Liver (tissue), 9 donors: ENCODE data around the gene PLCG2. TPM values are rescaled to one million over a fixed set of nuclear protein-coding genes. Genes with fewer than 3 reads are reported as not detected.

Experiments used
- DNase-seq: peaks from one replicate; pipeline ENCODE4 v3.0.0-alpha.2; 2017; ENCODE audit warnings: low spot score
- H3K27ac ChIP-seq, 2 donors: one replicate each; pipeline ENCODE4 v1.7.0; 2013; ENCODE audit warnings: inconsistent platforms in 2 of 2, low read length in 2 of 2, control low read depth in 1 of 2, low read depth in 1 of 2, mild to moderate bottlenecking in 1 of 2
- H3K27me3 ChIP-seq, 4 donors: one replicate each; pipeline versions ENCODE4 v1.6.1 to v1.7.0; 2013; ENCODE audit warnings: low read length in 3 of 4, inconsistent platforms in 1 of 4, mild to moderate bottlenecking in 1 of 4, moderate library complexity in 1 of 4; ENCODE audit not compliant: control insufficient read depth in 4 of 4, insufficient read depth in 4 of 4
- H3K36me3 ChIP-seq, 4 donors: one replicate each; pipeline versions ENCODE4 v1.6.1 to v1.7.0; 2013; ENCODE audit warnings: low read length in 3 of 4, mild to moderate bottlenecking in 3 of 4, low read depth in 1 of 4, moderate library complexity in 1 of 4; ENCODE audit not compliant: control insufficient read depth in 4 of 4, insufficient read depth in 3 of 4
- H3K4me1 ChIP-seq, 4 donors: one replicate each; pipeline versions ENCODE4 v1.6.1 to v1.7.0; 2013; ENCODE audit warnings: low read length in 3 of 4, mild to moderate bottlenecking in 3 of 4, moderate library complexity in 1 of 4; ENCODE audit not compliant: control insufficient read depth in 4 of 4, insufficient read depth in 4 of 4
- H3K4me3 ChIP-seq, 3 donors: one replicate each; pipeline versions ENCODE4 v1.6.1 to v1.7.0; 2013; ENCODE audit warnings: low read length in 3 of 3, control low read depth in 1 of 3, low read depth in 1 of 3, mild to moderate bottlenecking in 1 of 3
- H3K9ac ChIP-seq, 2 donors: one replicate each; pipeline ENCODE4 v1.7.0; 2013; ENCODE audit warnings: low read length in 2 of 2, mild to moderate bottlenecking in 2 of 2, moderate library complexity in 2 of 2, control low read depth in 1 of 2, low read depth in 1 of 2
- H3K9me3 ChIP-seq, 4 donors: one replicate each; pipeline versions ENCODE4 v1.6.1 to v1.7.0; 2013; ENCODE audit warnings: low read length in 3 of 4; ENCODE audit not compliant: control insufficient read depth in 4 of 4
- ATF3 ChIP-seq: IDR thresholded peaks from 2 replicates; pipeline ENCODE4 v1.6.1; 2016; ENCODE audit warnings: antibody characterized with exemption
- CTCF ChIP-seq: fragments of 150-350 bp; IDR thresholded peaks from 2 replicates; pipeline ENCODE4 v1.5.1; 2017; ENCODE audit warnings: improper control_type of control experiment, low read depth, low read length; ENCODE audit not compliant: missing input control
- EGR1 ChIP-seq, 2 donors: IDR thresholded peaks; 2 replicates each; pipeline ENCODE4 v1.6.1; 2016 to 2018; ENCODE audit warnings: antibody characterized with exemption in 2 of 2, low read depth in 2 of 2
- FOXA1 ChIP-seq: IDR thresholded peaks from 2 replicates; pipeline ENCODE4 v1.6.1; 2016; ENCODE audit warnings: antibody characterized with exemption
- GABPA ChIP-seq, 2 donors: IDR thresholded peaks in 1 of 2; conservative IDR thresholded peaks in 1 of 2; 2 replicates each; pipeline ENCODE4 v1.6.1; 2016; ENCODE audit warnings: antibody characterized with exemption in 2 of 2, mild to moderate bottlenecking in 1 of 2, moderate library complexity in 1 of 2
- HNF4A ChIP-seq, 2 donors: conservative IDR thresholded peaks; 2 replicates each; pipeline ENCODE4 v1.6.1; 2016; ENCODE audit warnings: antibody characterized with exemption in 2 of 2, mild to moderate bottlenecking in 2 of 2
- HNF4G ChIP-seq: IDR thresholded peaks from 2 replicates; pipeline ENCODE4 v1.6.1; 2016; ENCODE audit warnings: antibody characterized with exemption
- JUND ChIP-seq, 2 donors: IDR thresholded peaks; 2 replicates each; pipeline ENCODE4 v1.6.1; 2016; ENCODE audit warnings: antibody characterized with exemption in 2 of 2
- MAX ChIP-seq: IDR thresholded peaks from 2 replicates; pipeline ENCODE4 v1.6.1; 2016; ENCODE audit warnings: antibody characterized with exemption
- NR2F2 ChIP-seq: IDR thresholded peaks from 2 replicates; pipeline ENCODE4 v1.6.1; 2016; ENCODE audit warnings: antibody characterized with exemption
- RAD21 ChIP-seq, 2 donors: IDR thresholded peaks; 2 replicates each; pipeline ENCODE4 v1.6.1; 2016; ENCODE audit warnings: antibody characterized with exemption in 2 of 2, mild to moderate bottlenecking in 2 of 2
- REST ChIP-seq: IDR thresholded peaks from 2 replicates; pipeline ENCODE4 v1.6.1; 2016; ENCODE audit warnings: antibody characterized with exemption, mild to moderate bottlenecking
- RXRA ChIP-seq, 2 donors: IDR thresholded peaks; 2 replicates each; pipeline ENCODE4 v1.6.1; 2017 to 2018; ENCODE audit warnings: antibody characterized with exemption in 2 of 2, mild to moderate bottlenecking in 1 of 2
- TAF1 ChIP-seq: conservative IDR thresholded peaks from 2 replicates; pipeline ENCODE4 v1.6.1; 2016; ENCODE audit warnings: antibody characterized with exemption, mild to moderate bottlenecking
- YY1 ChIP-seq: IDR thresholded peaks from 2 replicates; pipeline ENCODE4 v1.6.1; 2016; ENCODE audit warnings: antibody characterized with exemption, mild to moderate bottlenecking
- ZBTB33 ChIP-seq: IDR thresholded peaks from 2 replicates; pipeline ENCODE4 v1.6.1; 2016; ENCODE audit warnings: antibody characterized with exemption
- WGBS: extraction: QIAGEN DNeasy Blood & Tissue Kit; methylation state at CpG from one replicate; pipeline ENCODE4 v1.1.7; 2013; 5-methylcytosine and 5-hydroxymethylcytosine counted together
- polyA plus RNA-seq, 2 donors: library from polyadenylated mRNA; stranded (reverse) in 1 of 2; unstranded in 1 of 2; fragments of 200-250 nt in 1 of 2; fragments of >200 nt in 1 of 2; fragmentation: Nextera tagmentation in 1 of 2; extraction: Ambion mirVana in 1 of 2; gene quantifications; one replicate each; pipeline versions ENCODE4 v1.2.1 to v1.2.3, GENCODE V29; 2013 to 2015
- total RNA-seq, 2 donors: library from RNA; depleted of rRNA; stranded (reverse); fragments of >200 nt; gene quantifications; one replicate each; pipeline ENCODE4 v1.2.3, GENCODE V29; 2014
- donor health status: healthy.
- donor health status: healthy.
- donor health status: healthy.
- donor health status: healthy.
- donor health status: healthy.

Gene PLCG2
- total and polyA plus RNA-seq, 4 donors: 7.1 to 21.6 (median 15.8) TPM

- H3K27ac ChIP-seq: no peak overlapping the region
- peaks cover 0 to 2% (median 0%) of the 10 kb centered on the region in 4 donors for H3K4me1 ChIP-seq
- no peak for DNase-seq
- no peak for TF ChIP-seq RAD21 (IDR thresholded peaks at IDR 0.05)
- no peak for TF ChIP-seq NR2F2
- TF ChIP-seq CTCF: no peak
- no peak for TF ChIP-seq ATF3
- no peak for TF ChIP-seq HNF4G
- TF ChIP-seq HNF4A (conservative IDR thresholded peaks at IDR 0.05): no peak
- TF ChIP-seq MAX: no peak
- TF ChIP-seq TAF1: no peak
- no peak for TF ChIP-seq JUND (IDR thresholded peaks at IDR 0.05)
- no peak for TF ChIP-seq EGR1 (IDR thresholded peaks at IDR 0.05; ENCODE audit: low read depth in 2 of 2)
- TF ChIP-seq FOXA1: no peak
- no peak for TF ChIP-seq RXRA (IDR thresholded peaks at IDR 0.05)
- TF ChIP-seq GABPA (IDR thresholded peaks at IDR 0.05 in 1 of 2, conservative IDR thresholded peaks at IDR 0.05 in 1 of 2): no peak
- no peak for TF ChIP-seq YY1
- no peak for TF ChIP-seq REST
- no peak for TF ChIP-seq ZBTB33
- WGBS: 84% methylated on average over 7 of the region's 7 CpGs
- H3K9ac ChIP-seq: no peak overlapping the region
- no peaks in the 10 kb centered on the region for H3K27me3 ChIP-seq
- no peaks in the 10 kb centered on the region for H3K36me3 ChIP-seq
- H3K9me3 ChIP-seq: no peaks in the 10 kb centered on the region
- H3K4me3 ChIP-seq: no peak overlapping the region
These were observed 9.1 kb upstream of the PLCG2 start for GRCh38 chr16:81770008-81770407.

- H3K9ac ChIP-seq: no peak overlapping the region
- H3K36me3 ChIP-seq: no peaks in the 10 kb centered on the region
- no peaks in the 10 kb centered on the region for H3K27me3 ChIP-seq
- H3K4me3 ChIP-seq: no peak overlapping the region
- no peak for DNase-seq
- H3K9me3 ChIP-seq: no peaks in the 10 kb centered on the region
- TF ChIP-seq ATF3: no peak
- TF ChIP-seq REST: no peak
- TF ChIP-seq ZBTB33: no peak
- TF ChIP-seq GABPA (IDR thresholded peaks at IDR 0.05 in 1 of 2, conservative IDR thresholded peaks at IDR 0.05 in 1 of 2): no peak
- 87% methylated on average over 7 of the region's 7 CpGs for WGBS
- no peak overlapping the region for H3K27ac ChIP-seq
- H3K4me1 ChIP-seq: peaks cover 0 to 3% (median 2%) of the 10 kb centered on the region in 4 donors
These were observed 4.7 kb upstream of the PLCG2 start for GRCh38 chr16:81774348-81774747.
